Measurements from ENCODE around the gene FAM8A1.

GRCh38 chr6:17556014-17556413 is 44.1 kb upstream of the FAM8A1 start:
- TF ChIP-seq POLR2AphosphoS5 (IDR thresholded peaks at IDR 0.05; ENCODE audit: low read depth, low read length) (no peak), TAF1 (IDR thresholded peaks at IDR 0.05; ENCODE audit: low read depth, low read length) (no peak), POLR2A (IDR thresholded peaks at IDR 0.05; ENCODE audit: low read depth, low read length) (no peak), POU2F2 (IDR thresholded peaks at IDR 0.05; ENCODE audit: low read depth, low read length) (no peak), SPI1 (IDR thresholded peaks at IDR 0.05; ENCODE audit: low read depth, low read length) (no peak)
